Subcutaneous abdominal adipose tissue (tissue), 5 donors: ENCODE measurements around the gene MED13L.

Source experiments
- H3K27ac ChIP-seq: one replicate; pipeline ENCODE4 v1.7.0; 2013; ENCODE audit warnings: low read depth, mild to moderate bottlenecking, inconsistent platforms, low read length, moderate library complexity
- H3K27me3 ChIP-seq, 5 donors: one replicate each; pipeline ENCODE4 v1.7.0; 2013; ENCODE audit warnings: low read length in 5 of 5, inconsistent platforms in 1 of 5; ENCODE audit not compliant: control insufficient read depth in 5 of 5, insufficient read depth in 4 of 5
- H3K36me3 ChIP-seq, 5 donors: one replicate each; pipeline ENCODE4 v1.7.0; 2013; ENCODE audit warnings: low read length in 5 of 5; ENCODE audit not compliant: control insufficient read depth in 5 of 5, insufficient read depth in 5 of 5
- H3K4me1 ChIP-seq, 5 donors: one replicate each; pipeline ENCODE4 v1.7.0; 2013; ENCODE audit warnings: low read length in 5 of 5, mild to moderate bottlenecking in 3 of 5, moderate library complexity in 1 of 5; ENCODE audit not compliant: control insufficient read depth in 5 of 5, insufficient read depth in 5 of 5
- H3K4me3 ChIP-seq, 5 donors: one replicate each; pipeline ENCODE4 v1.7.0; 2013; ENCODE audit warnings: low read length in 5 of 5, low read depth in 1 of 5
- H3K9ac ChIP-seq, 5 donors: one replicate each; pipeline ENCODE4 v1.7.0; 2013; ENCODE audit warnings: low read length in 5 of 5, mild to moderate bottlenecking in 4 of 5, moderate library complexity in 3 of 5
- H3K9me3 ChIP-seq, 5 donors: one replicate each; pipeline ENCODE4 v1.7.0; 2013; ENCODE audit warnings: low read length in 5 of 5; ENCODE audit not compliant: control insufficient read depth in 5 of 5
- donor health status: healthy.
- donor health status: healthy.
- donor health status: healthy.
- donor health status: healthy.
- donor health status: healthy.

Gene MED13L

DNA sequence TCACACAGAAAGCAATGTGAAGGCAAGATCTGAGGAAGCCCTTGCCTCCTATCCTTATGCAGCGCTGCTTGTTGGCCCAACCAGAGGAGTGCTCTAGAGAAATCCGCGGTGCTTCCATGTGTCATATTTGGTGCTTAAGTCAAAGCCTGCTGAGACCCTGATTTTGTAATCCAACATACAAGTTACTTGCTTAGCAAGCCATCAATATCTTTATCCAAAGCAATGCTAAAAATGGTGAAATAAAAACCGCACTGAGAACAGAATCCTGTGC, 250.0 kb downstream of the MED13L start:
- peaks cover 0 to 3% (median 0%) of the 10 kb centered on the region in 5 donors for H3K4me1 ChIP-seq
- H3K4me3 ChIP-seq = no peak overlapping the region
- H3K27ac ChIP-seq = no peak overlapping the region
- H3K9me3 ChIP-seq = peaks cover 0 to 3% (median 0%) of the 10 kb centered on the region in 5 donors
- H3K9ac ChIP-seq = no peak overlapping the region
- H3K36me3 ChIP-seq = no peaks in the 10 kb centered on the region
- H3K27me3 ChIP-seq = no peaks in the 10 kb centered on the region

DNA sequence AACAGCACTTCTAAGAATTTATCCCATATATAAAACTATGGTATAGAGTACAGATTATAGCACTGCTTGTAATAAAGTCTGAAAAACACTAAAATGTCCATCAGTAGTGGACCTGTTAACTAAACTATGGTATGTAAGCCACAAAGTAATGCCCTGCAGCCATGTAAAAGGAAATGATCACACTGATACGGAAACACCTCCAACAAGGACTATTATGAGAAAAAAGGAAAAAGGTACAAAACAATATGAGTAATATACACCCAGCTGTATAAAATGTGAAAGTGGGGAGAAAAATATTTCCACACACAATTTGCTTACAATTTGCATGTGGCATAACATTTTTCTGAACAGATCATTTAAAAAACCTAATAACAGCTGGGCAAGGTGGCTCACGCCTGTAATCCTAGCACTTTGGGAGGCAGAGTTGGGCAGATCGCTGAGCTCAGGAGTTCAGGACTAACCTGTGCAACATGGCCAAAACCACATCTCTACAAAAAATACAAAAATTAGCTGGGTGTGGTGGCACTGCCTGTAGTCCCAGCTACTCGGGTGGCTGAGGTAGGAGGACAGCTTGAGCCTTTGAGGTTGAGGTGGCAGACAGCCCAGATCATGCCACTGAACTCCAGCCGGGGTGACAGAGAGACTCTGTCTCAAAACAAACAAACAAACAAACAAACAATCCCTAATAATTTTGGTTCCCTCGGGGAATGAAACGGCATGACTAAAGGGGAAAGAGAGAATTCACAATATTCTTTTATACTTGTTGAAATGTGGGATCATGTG, 250.5 kb downstream of the MED13L start:
- peaks cover 0 to 3% (median 0%) of the 10 kb centered on the region in 5 donors for H3K9me3 ChIP-seq
- no peaks in the 10 kb centered on the region for H3K27me3 ChIP-seq
- H3K9ac ChIP-seq = no peak overlapping the region
- no peak overlapping the region for H3K4me3 ChIP-seq
- peaks cover 0 to 3% (median 0%) of the 10 kb centered on the region in 5 donors for H3K4me1 ChIP-seq
- H3K27ac ChIP-seq = no peak overlapping the region
- H3K36me3 ChIP-seq = no peaks in the 10 kb centered on the region

DNA sequence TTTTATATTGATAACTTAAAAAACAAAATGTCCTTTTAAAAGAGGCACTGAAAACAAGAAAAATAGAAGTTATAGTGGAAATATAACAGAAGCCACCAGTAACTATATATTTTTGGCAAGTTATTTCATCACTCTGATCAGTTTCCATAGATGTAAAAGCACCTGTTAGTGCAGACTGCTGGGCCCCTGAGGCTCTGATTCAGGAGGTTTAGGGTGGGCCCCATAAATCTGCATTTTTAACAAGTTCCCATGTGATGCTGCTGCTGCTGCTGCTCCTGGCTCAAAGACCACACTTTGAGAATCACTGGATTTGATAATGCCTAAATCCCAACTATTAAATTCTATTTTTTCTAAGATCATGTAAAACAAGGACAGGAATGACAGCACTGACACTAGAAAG, 251.1 kb downstream of the MED13L start:
- H3K4me1 ChIP-seq = peaks cover 0 to 3% (median 0%) of the 10 kb centered on the region in 5 donors
- no peaks in the 10 kb centered on the region for H3K27me3 ChIP-seq
- no peak overlapping the region for H3K4me3 ChIP-seq
- no peak overlapping the region for H3K9ac ChIP-seq
- peaks cover 0 to 3% (median 0%) of the 10 kb centered on the region in 5 donors for H3K9me3 ChIP-seq
- no peak overlapping the region for H3K27ac ChIP-seq
- H3K36me3 ChIP-seq = no peaks in the 10 kb centered on the region

DNA sequence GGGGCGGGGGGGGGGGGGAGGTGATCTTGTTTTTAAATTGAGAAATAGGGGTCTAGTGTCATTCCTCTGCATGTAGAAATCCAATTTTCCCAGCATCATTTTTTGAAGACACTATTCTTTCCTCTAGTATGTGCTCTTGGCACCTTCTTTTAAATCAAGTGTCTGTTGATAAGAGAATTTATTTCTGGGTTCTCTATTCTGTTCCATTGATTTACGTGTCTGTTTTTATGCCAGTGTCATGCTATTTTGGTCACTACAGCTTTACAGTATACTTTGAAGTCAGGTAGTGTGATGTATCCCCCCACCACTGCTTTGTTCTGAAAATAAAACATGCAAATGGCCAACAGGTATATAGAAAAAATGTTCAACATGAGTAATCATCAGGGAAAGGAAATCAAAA, 252.7 kb downstream of the MED13L start:
- no peak overlapping the region for H3K27ac ChIP-seq
- H3K9me3 ChIP-seq = no peaks in the 10 kb centered on the region
- H3K4me1 ChIP-seq = peaks cover 0 to 3% (median 0%) of the 10 kb centered on the region in 5 donors
- no peak overlapping the region for H3K4me3 ChIP-seq
- H3K36me3 ChIP-seq = peaks cover 0 to under 1% (median 0%) of the 10 kb centered on the region in 5 donors
- no peak overlapping the region for H3K9ac ChIP-seq
- H3K27me3 ChIP-seq = no peaks in the 10 kb centered on the region

DNA sequence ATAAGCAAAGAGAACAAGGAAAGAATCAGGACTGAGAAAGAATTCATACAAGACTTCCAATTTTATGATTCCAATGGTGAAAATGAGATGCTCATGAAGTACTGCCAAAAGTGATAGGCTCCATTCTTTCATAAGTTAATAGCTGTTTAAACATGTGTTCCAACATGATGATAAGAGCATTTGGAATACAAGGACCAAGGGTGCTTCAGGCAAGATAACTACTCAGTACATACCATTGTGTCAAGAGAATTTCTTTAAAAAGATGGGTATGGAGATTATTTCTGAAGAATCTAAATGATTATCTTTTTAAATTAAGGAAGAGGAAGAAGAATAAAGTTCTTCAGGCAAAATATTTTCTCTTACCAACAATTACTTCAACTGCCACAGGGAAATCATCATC, 258.1 kb downstream of the MED13L start:
- Histone ChIP-seq H3K27ac (no peak overlapping the region), H3K27me3 (no peaks in the 10 kb centered on the region), H3K4me1 (no peaks in the 10 kb centered on the region)

DNA sequence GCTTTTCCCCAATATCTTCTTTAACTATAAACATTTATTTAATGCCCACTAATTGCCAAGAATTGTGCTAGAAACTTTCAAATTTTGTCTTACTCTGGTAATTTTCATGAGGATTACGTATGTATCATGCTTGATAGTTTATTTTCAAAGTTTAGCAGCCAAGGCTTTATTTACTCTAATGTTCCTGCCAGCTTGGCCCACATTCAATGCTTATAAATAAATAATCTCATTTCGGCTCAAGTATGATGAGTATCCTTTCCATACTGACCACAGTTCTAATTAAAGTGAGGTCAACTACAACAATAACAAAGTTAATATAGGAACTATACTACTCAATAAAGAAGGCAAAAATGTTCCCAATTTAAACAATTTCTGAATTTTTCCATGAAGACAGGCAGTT, 259.2 kb downstream of the MED13L start:
- Histone ChIP-seq H3K9ac (no peak overlapping the region), H3K4me1 (no peaks in the 10 kb centered on the region), H3K4me3 (no peak overlapping the region), H3K36me3 (peaks cover 20 to 41% (median 32%) of the 10 kb centered on the region in 5 donors), H3K9me3 (no peaks in the 10 kb centered on the region), H3K27ac (no peak overlapping the region), H3K27me3 (no peaks in the 10 kb centered on the region)

More for the DNA sequence above, 258.1 kb downstream of the MED13L start:
- Histone ChIP-seq H3K9ac (no peak overlapping the region), H3K9me3 (no peaks in the 10 kb centered on the region), H3K4me3 (no peak overlapping the region), H3K36me3 (peaks cover 13 to 30% (median 25%) of the 10 kb centered on the region in 5 donors)

DNA sequence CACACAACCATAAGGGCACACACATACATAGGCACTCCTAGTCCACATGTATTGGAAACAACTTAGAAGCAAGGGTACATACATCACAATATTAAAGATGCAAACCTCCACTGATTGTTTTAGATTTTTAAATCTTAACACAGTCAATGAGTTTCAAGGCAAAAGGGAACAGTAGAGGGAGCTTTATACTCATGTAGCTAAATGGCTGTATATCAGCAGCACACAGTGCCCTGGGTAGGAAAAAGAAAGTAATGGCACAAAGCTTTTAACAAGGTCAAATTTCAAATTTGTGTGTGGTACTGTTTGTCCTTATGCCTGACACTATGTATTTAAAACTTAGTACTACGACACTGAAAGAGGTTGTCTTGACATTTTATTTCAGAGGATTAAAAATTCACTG, 262.0 kb downstream of the MED13L start:
- no peak overlapping the region for H3K9ac ChIP-seq
- no peaks in the 10 kb centered on the region for H3K27me3 ChIP-seq
- H3K36me3 ChIP-seq = peaks cover 35 to 69% (median 44%) of the 10 kb centered on the region in 5 donors
- H3K4me3 ChIP-seq = no peak overlapping the region
- H3K9me3 ChIP-seq = no peaks in the 10 kb centered on the region
- H3K4me1 ChIP-seq = no peaks in the 10 kb centered on the region
- H3K27ac ChIP-seq = no peak overlapping the region

DNA sequence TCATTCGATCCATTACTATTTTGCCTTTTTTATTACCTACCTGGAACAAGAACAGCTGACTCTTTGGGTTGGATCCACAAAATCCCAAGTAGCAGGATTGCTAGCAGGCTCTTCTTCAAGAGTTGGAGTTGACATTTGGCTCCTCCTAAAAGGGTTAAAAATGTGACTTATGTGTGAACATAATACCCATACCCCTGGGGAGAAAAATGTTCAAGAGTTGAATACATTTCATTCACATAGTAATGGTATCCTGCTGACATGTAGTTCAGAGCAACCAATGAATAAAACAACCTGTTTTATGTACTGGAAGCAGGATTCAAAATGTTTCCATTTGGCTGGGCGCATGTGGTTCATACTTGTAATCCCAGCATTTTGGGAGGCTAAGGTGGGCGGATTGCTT, 264.7 kb downstream of the MED13L start:
- H3K9ac ChIP-seq = no peak overlapping the region
- no peaks in the 10 kb centered on the region for H3K27me3 ChIP-seq
- H3K36me3 ChIP-seq = peaks cover 34 to 70% (median 50%) of the 10 kb centered on the region in 5 donors
- H3K4me3 ChIP-seq = no peak overlapping the region
- H3K9me3 ChIP-seq = no peaks in the 10 kb centered on the region
- H3K27ac ChIP-seq = no peak overlapping the region
- no peaks in the 10 kb centered on the region for H3K4me1 ChIP-seq

DNA sequence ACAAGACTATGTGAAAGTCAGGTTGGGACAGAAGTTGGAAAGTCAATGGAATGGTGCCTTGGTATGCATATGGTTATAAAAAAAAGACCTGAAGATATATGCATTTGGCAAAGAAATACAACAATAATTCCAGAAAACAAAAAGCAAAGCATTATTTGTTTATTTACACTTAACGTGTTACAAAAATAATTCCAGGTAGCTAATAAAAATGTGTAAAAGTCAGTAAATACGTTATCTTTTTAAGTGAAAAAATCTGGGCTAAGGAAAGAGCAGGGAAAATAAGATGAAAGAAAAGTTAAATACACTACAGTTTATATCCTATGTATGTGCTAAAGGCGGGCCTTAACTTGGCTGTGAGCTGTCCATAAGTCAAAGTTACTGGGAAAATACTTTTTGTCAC, 266.3 kb downstream of the MED13L start:
- H3K27ac ChIP-seq = no peak overlapping the region
- H3K9me3 ChIP-seq = no peaks in the 10 kb centered on the region
- peaks cover 38 to 81% (median 58%) of the 10 kb centered on the region in 5 donors for H3K36me3 ChIP-seq
- no peaks in the 10 kb centered on the region for H3K27me3 ChIP-seq
- no peaks in the 10 kb centered on the region for H3K4me1 ChIP-seq
- no peak overlapping the region for H3K9ac ChIP-seq
- H3K4me3 ChIP-seq = no peak overlapping the region

DNA sequence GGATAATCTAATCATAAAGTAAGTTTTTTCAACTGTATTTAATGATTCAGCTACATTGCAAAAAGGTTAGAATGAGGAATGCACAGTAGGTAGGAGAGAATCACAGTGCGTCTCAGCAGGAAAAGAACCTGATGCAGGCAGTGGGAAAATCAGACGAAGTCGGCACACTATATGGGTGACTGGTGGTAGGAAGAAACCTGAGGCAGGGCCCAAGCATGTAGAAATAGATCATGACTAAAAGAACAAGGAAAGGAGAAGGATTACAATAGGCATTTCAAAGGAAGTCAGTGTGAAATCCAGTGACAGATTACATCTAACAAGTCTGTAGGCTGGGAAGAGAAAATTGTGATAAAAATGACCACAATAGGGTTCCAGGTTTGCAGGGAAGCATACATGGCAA, 267.0 kb downstream of the MED13L start:
- no peaks in the 10 kb centered on the region for H3K27me3 ChIP-seq
- H3K36me3 ChIP-seq = peaks cover 38 to 88% (median 65%) of the 10 kb centered on the region in 5 donors
- H3K9ac ChIP-seq = no peak overlapping the region
- no peak overlapping the region for H3K4me3 ChIP-seq
- no peaks in the 10 kb centered on the region for H3K9me3 ChIP-seq
- no peaks in the 10 kb centered on the region for H3K4me1 ChIP-seq
- H3K27ac ChIP-seq = no peak overlapping the region
